HG03457 (cell line): ENCODE measurements around the gene SULT1C2.
"Not testable (repeated sequence)": the region's sequence is repeated elsewhere in the genome, so short reads cannot be mapped to it uniquely, and the experiment has no call there.

Experiments used
- ATAC-seq: cut with Tn5 transposase; IDR thresholded peaks from one replicate; pipeline ENCODE4 v1.9.1; 2021; ENCODE audit warnings: moderate number of reproducible peaks; ENCODE audit not compliant: unreplicated experiment

The SULT1C2 gene

GRCh38 chr2:108288534-108289106 is at the start of gene SULT1C2:
TSS of gene SULT1C2 (plus strand) at chr2:108288895. CDS start at chr2:108293668, 4,773 bp downstream.
- ATAC-seq: no peak

DNA sequence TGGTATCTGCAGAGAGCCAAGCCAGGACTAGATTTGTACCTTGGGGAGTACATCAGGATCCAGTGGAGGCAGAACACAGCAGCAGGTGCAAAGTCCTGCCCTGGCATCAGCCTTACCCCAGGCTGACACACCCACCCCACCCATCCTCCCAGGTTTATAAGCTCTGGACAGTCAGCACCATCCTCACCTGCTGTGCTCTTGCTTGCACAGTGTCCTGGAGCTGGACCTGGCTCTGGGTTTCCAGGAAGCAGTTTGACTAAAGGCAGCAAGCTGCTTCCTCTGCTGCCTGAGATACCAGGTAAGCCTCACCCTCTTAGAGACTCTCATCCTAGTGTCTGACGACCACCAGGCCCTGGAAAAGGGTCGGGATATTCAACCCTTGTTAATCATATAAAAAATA is 48.9 kb upstream of the SULT1C2 start, which contains the start of gene SULT1C3:
TSS of gene SULT1C3 (plus strand) at position 183 of the 400 bp plus-strand sequence. CDS start 7,227 bp downstream, outside the sequence.
- no peak for ATAC-seq

DNA sequence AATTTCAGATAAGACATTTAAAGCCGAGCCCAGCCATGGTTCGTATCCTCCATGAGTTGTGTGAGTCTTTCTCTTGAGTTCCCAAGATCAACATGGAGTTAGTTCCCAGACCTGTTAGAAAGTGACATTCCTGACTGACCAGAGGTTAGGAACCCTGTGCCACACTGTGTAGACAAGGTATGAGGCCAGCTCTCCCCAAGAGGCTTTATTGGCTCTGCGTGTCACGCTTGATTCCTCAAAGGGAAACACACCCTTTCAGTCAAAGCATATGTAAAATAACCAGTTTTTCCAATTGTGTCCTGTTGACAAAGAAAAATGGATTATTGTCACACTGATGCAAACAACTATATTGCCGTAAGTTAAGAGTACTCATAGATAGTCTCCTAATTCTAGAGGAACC is 47.7 kb upstream of the SULT1C2 start:
- no peak for ATAC-seq

DNA sequence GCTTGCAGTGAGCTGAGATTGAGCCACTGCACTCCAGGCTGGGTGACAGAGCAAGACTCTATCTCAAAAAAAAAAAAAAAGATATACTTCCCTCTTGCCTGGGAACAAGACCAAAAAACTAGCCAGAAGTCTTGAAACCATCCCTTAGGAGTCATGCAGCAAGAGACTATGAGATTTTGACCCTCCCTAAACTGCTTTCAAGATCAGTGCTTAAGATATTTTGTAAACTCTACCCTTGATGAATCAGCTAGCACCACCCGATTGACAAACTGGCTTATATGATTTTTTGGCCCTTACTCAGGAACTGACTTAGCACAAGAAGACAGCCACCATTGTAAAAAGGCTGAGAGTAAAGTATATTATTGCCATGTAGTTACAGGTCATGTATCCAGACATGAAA is 45.1 kb upstream of the SULT1C2 start:
- ATAC-seq: no peak

DNA sequence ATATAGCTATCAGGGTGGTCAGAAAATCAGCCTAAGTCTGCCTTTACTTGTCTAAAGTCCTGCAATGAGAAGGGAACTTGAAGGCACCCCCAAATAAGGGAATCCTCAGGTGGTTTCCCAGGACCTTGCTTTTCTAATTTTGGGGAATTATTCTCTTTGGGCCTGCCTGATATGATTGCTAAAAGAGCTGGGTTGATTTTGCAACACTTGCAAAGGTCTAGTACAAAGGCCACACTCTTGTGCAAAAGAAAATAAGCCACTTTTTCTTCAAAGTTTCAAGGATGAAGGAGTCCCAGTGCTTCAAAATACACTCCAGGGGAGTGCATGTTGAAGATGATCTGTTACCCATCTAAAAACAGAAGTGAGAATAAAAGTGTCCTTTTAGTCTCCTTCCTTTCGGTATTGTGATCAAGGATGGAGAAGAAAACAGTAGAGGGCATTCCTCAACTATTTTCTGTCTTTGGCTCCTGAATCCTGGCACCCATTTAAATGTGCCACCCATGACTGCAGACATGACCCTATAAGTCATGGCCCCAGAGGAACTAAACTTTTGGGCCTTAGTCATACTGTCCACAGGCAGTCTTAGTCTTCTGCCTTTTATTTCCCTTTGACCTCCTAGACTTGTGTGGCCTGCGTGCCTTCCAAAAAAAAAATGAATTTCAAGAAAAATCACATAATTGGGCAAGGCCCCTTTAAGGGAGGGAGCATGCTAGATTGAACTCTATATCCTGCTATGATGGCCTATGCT is 43.9 kb upstream of the SULT1C2 start:
- no peak for ATAC-seq

GRCh38 chr2:108253106-108253505 is 35.6 kb upstream of the SULT1C2 start:
- ATAC-seq: no peak

GRCh38 chr2:108257757-108258331 is 30.9 kb upstream of the SULT1C2 start:
- no peak for ATAC-seq

- no peak for ATAC-seq
These were observed 27.9 kb upstream of the SULT1C2 start for GRCh38 chr2:108260773-108261172.

DNA sequence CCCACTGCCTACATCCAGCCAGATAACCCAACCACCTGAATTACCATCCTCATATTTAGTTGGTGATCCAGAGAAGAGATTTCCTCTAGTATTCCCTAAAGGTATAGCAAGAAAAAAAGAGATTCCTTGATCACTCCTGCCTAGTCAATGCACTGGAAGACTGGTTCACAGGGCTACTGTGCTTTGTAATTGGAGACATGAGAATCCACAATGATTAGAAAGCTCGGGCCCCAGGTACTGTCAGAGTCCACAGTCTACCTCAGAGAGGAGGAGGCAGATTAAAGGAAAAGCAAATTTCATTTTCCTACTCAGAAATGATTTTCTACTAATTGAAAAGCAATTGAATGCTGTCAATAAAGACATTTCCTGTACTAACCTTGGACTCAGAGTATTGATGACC is 26.7 kb upstream of the SULT1C2 start:
- no peak for ATAC-seq

GRCh38 chr2:108263401-108263800 is 25.3 kb upstream of the SULT1C2 start:
- ATAC-seq: no peak

- ATAC-seq: no peak
These were observed 22.5 kb upstream of the SULT1C2 start for GRCh38 chr2:108266218-108266617.

- ATAC-seq: no peak
These were observed 21.6 kb upstream of the SULT1C2 start for GRCh38 chr2:108267101-108267500.

DNA sequence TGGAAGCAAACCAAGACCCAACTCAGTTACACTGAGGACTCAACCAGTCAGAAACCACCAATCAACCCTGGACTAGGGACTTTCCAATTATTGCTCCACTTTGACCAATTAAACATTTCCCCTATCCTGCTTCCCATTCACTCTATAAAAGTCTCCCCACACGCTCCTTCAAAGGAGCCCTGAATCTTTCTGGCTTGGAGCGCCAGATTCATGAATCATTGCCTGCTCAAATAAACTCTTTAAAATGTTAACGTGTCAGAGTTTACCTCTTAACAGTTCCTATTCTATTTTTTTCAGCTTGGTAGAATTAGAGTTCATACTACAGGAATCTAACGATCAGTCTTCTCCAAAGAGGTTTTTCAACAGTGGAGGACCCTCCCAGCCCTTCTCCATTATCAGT is 20.7 kb upstream of the SULT1C2 start:
- no peak for ATAC-seq

- no peak for ATAC-seq
These were observed 18.3 kb upstream of the SULT1C2 start for GRCh38 chr2:108270346-108270745.

GRCh38 chr2:108270768-108271506 is 17.8 kb upstream of the SULT1C2 start:
- no peak for ATAC-seq

DNA sequence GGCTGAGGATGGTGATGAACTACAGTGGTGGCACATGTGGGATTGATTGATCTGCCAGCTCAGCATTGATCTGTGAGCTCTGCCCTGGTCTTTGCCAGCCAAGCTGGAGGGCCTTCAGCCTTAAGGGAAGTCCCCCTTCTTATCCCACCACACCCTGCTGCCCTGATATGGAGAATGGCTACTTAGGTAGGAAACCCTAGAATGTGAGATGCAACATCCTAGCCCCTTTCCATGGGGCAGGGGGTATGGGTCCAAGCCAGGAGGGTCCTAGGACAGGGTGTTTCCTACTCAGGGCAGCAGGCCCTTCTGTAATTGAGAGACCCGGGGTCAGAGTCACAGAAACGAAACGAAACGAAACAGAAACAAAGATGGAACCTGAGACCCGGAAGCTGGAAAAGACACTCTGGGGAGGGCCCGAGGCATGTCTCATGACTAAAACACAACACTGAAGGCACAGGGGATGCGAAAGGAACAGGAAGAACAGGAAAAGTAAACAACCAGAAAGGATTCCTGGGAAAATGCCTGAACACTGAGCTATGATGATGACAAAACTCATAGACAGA is 16.9 kb upstream of the SULT1C2 start:
- no peak for ATAC-seq

DNA sequence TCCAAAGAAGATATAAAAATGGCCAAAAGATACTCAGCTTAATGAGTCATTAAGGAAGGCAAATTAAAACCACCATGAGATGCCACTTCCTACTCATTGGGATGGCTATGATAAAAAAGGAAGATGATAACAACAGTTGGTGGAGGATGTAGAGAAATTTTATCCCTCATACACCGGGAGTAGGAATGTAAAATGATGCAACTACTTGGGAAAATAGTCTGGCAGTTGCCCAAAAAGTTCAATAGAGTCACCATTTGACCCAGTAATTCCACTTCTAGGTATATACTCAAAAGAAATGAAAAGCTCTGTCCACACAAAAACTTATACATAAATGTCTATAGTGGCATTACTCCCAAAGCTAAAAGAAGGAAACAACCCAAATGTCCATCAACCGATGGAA is 10.1 kb upstream of the SULT1C2 start:
- no peak for ATAC-seq

DNA sequence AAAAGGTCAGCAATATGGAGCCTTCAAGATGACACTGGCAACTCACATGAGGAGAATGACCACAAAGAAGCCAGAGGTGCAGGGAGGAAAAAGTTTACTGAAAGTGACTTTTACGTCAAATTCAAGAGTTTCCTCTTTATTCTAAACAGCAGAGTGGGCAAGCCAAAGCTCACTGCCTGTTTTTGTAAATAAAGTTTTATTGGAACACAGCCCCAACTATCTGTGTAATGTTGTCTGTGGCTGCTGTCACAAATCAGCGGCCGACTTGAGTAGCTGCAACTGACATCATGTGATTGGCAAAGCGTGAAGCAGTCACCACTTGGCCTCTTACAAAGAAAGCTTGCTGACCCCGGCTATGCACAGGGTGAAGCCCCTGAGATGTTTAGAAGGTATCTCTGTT is 9.2 kb upstream of the SULT1C2 start:
- no peak for ATAC-seq

GRCh38 chr2:108280466-108280865 is 8.2 kb upstream of the SULT1C2 start:
- ATAC-seq: no peak

DNA sequence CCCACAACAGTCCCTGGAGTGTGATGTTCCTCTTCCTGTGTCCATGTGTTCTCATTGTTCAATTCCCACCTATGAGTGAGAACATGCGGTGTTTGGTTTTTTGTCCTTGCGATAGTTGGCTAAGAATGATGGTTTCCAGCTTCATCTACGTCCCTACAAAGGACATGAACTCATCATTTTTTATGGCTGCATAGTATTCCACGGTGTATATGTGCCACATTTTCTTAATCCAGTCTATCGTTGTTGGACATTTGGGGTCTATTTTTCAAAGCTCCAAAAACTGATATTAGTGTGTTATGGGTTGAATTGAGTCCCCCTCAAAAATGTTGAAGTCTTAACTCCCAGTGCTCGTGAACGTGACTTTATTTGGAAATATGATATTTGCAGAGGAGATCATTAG is 4.1 kb upstream of the SULT1C2 start:
- not testable (repeated sequence) for ATAC-seq

GRCh38 chr2:108285616-108286015 is 3.1 kb upstream of the SULT1C2 start:
- ATAC-seq: no peak
